Caco-2 (cell line): ENCODE results near the gene TXNDC17. TPM values are rescaled to one million over a fixed set of nuclear protein-coding genes. Genes with fewer than 3 reads are reported as not detected.

Experiments
- BruUV-seq: library from RNA; stranded (reverse); fragments of 400-500 nt; replicated peaks from 2 replicates; lab custom pipeline; 2021; lab: Mats Ljungman, UMichigan
- CTCF ChIA-PET: fragments of 300-600 bp; sonication (Branson Sonifier 250); formaldehyde crosslinking; loops from one replicate; lab custom pipeline; 2022; ENCODE audit warnings: antibody characterized with exemption; lab: Charles Lee
- POLR2A ChIA-PET: fragments of 300-600 bp; sonication (Branson Sonifier 250); formaldehyde crosslinking; loops from one replicate; lab custom pipeline; 2022; ENCODE audit warnings: antibody characterized with exemption; lab: Charles Lee
- DNase-seq, 2 experiments: peaks; one replicate each; pipeline versions ENCODE4 v3.0.0 to v3.0.0-alpha.2; 2020 to 2022
- H3K27me3 ChIP-seq: replicated peaks from 2 replicates; pipeline ENCODE4 v1.6.0; 2011; ENCODE audit warnings: low read length; ENCODE audit not compliant: control insufficient read depth, insufficient read depth
- H3K36me3 ChIP-seq: 2 replicates; pipeline ENCODE4 v1.5.1; 2011; ENCODE audit warnings: low read length; ENCODE audit not compliant: control insufficient read depth, insufficient read depth
- H3K4me1 ChIP-seq: fragments of 250-450 bp; sonication (Bioruptor Pico); 2 replicates; pipeline ENCODE4 v1.5.1; 2020; ENCODE audit warnings: mild to moderate bottlenecking
- H3K4me3 ChIP-seq: 2 replicates; pipeline ENCODE4 v1.5.1; 2011; ENCODE audit warnings: low read depth, mild to moderate bottlenecking, control low read depth, low read length
- H3K9me3 ChIP-seq: fragments of 250-450 bp; sonication (Bioruptor Pico); 2 replicates; pipeline ENCODE4 v1.5.1; 2020; ENCODE audit warnings: mild to moderate bottlenecking, moderate library complexity
- H3K27ac Mint-ChIP-seq: one replicate; pipeline ENCODE4 v1.8.0; 2022; ENCODE audit warnings: mixed read lengths; ENCODE audit not compliant: unreplicated experiment
- H3K27me3 Mint-ChIP-seq: one replicate; pipeline ENCODE4 v1.8.0; 2022; ENCODE audit warnings: mixed read lengths; ENCODE audit not compliant: insufficient read depth, unreplicated experiment
- H3K36me3 Mint-ChIP-seq: one replicate; pipeline ENCODE4 v1.8.0; 2022; ENCODE audit warnings: mild to moderate bottlenecking, mixed read lengths; ENCODE audit not compliant: insufficient read depth, unreplicated experiment
- H3K4me1 Mint-ChIP-seq: one replicate; pipeline ENCODE4 v1.8.0; 2022; ENCODE audit warnings: low read depth, mixed read lengths; ENCODE audit not compliant: unreplicated experiment
- H3K4me3 Mint-ChIP-seq: one replicate; pipeline ENCODE4 v1.8.0; 2022; ENCODE audit warnings: mild to moderate bottlenecking, moderate library complexity, mixed read lengths; ENCODE audit not compliant: unreplicated experiment
- H3K9me3 Mint-ChIP-seq: one replicate; pipeline ENCODE4 v1.8.0; 2022; ENCODE audit warnings: mixed read lengths; ENCODE audit not compliant: unreplicated experiment
- intact Hi-C: fragments of 100-400 bp; cut with micrococcal nuclease; formaldehyde crosslinking; loops from one replicate; pipeline ENCODE4 v1.10.0; 2022; ENCODE audit not compliant: unreplicated experiment
- total RNA-seq: library from RNA; stranded (reverse); gene quantifications from 2 replicates; pipeline ENCODE4 v1.2.3, GENCODE V29; 2022
- TF ChIP-seq, protein P1 (sequence below), 2 experiments: fragments of 200-600 bp in 1 of 2; IDR thresholded peaks; 1 replicate in 1 of 2; 2 replicates in 1 of 2; pipeline versions ENCODE4 v1.5.1 to v1.8.0; 2011 to 2022; ENCODE audit warnings: antibody characterized with exemption in 1 of 2, control low read depth in 1 of 2, inconsistent platforms in 1 of 2, low read depth in 1 of 2, low read length in 1 of 2, mild to moderate bottlenecking in 1 of 2, moderate library complexity in 1 of 2; ENCODE audit not compliant: insufficient read depth in 1 of 2, severe bottlenecking in 1 of 2, unreplicated experiment in 1 of 2

The TXNDC17 gene
- total RNA-seq, 1 experiment from 2014 or later: 59.1 TPM

- TF ChIP-seq, protein P1, sequence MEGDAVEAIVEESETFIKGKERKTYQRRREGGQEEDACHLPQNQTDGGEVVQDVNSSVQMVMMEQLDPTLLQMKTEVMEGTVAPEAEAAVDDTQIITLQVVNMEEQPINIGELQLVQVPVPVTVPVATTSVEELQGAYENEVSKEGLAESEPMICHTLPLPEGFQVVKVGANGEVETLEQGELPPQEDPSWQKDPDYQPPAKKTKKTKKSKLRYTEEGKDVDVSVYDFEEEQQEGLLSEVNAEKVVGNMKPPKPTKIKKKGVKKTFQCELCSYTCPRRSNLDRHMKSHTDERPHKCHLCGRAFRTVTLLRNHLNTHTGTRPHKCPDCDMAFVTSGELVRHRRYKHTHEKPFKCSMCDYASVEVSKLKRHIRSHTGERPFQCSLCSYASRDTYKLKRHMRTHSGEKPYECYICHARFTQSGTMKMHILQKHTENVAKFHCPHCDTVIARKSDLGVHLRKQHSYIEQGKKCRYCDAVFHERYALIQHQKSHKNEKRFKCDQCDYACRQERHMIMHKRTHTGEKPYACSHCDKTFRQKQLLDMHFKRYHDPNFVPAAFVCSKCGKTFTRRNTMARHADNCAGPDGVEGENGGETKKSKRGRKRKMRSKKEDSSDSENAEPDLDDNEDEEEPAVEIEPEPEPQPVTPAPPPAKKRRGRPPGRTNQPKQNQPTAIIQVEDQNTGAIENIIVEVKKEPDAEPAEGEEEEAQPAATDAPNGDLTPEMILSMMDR (IDR thresholded peaks at IDR 0.05; ENCODE audit: insufficient read depth in 1 of 2, low read depth in 1 of 2, low read length in 1 of 2, severe bottlenecking in 1 of 2, unreplicated experiment in 1 of 2): no peak
- Histone ChIP-seq H3K4me1 (no peaks in the 10 kb centered on the region), H3K9me3 (no peaks in the 10 kb centered on the region), H3K36me3 (no peaks in the 10 kb centered on the region), H3K4me3 (no peak overlapping the region), H3K27me3 (no peaks in the 10 kb centered on the region)
- no TSS peak for BruUV-seq
- CTCF ChIA-PET: no interaction called here
- H3K4me3 Mint-ChIP-seq: no peak overlapping the region
- no peaks in the 10 kb centered on the region for H3K9me3 Mint-ChIP-seq
- POLR2A ChIA-PET: no interaction called here
- H3K27ac Mint-ChIP-seq: no peak overlapping the region
- intact Hi-C loops: no loop called here
- H3K27me3 Mint-ChIP-seq: no peaks in the 10 kb centered on the region
- no peaks in the 10 kb centered on the region for H3K4me1 Mint-ChIP-seq
- no peaks in the 10 kb centered on the region for H3K36me3 Mint-ChIP-seq
- no peak for DNase-seq
Observed at GRCh38 chr17:6670571-6670970, 29.7 kb downstream of the TXNDC17 start.

DNA sequence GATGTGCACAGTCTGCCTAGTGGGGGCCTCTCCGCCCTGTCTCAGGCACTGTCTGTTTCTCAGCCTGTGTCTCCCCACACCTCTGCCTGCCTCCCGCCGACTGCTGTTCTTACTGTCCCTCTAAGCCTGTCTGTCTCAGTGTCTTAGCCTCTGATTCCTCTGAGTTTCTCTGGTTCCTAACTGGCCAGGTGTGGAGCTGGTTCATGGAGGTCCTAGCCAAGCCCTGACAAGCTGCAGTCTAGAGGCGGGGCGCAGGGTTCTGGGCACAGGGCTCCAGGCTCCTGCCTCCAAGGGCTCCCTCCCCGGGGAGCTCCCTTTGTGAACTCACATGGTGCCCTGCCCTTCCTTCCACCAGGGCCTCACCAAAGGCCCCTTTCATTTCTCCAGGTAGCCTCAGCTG lies 30.1 kb downstream of the TXNDC17 start:
- Mint-ChIP-seq H3K4me3 (no peak overlapping the region), H3K27ac (no peak overlapping the region), H3K9me3 (no peaks in the 10 kb centered on the region), H3K36me3 (no peaks in the 10 kb centered on the region), H3K27me3 (no peaks in the 10 kb centered on the region), H3K4me1 (no peaks in the 10 kb centered on the region)
- intact Hi-C loops: no loop called here
- Histone ChIP-seq H3K9me3 (no peaks in the 10 kb centered on the region), H3K4me3 (no peak overlapping the region), H3K36me3 (no peaks in the 10 kb centered on the region), H3K4me1 (no peaks in the 10 kb centered on the region), H3K27me3 (no peaks in the 10 kb centered on the region)
- CTCF ChIA-PET: no interaction called here
- TF ChIP-seq, protein P1 (IDR thresholded peaks at IDR 0.05; ENCODE audit: insufficient read depth in 1 of 2, low read depth in 1 of 2, low read length in 1 of 2, severe bottlenecking in 1 of 2, unreplicated experiment in 1 of 2): no peak
- POLR2A ChIA-PET: no interaction called here
- DNase-seq: no peak
- BruUV-seq: no TSS peak

DNA sequence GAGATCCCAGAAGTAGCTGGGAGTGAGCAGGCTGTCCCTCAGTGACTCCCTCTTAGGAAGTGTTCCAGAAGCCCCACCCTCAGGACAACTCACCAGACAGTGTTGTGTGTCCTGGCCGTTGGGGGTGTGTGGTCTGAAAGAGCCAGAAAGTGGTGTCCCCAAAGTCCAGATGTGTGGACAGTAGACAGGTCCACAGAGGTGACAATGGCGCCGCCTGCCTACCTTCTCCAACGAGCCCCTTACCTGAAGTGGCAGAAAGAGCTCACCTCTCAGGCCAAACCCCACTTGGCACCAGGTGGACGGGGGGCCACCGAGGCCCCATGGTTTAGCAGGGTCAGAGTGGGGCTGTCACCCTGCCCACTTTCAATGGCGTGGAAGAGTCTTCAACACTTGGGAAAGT lies 30.6 kb downstream of the TXNDC17 start:
- H3K27ac Mint-ChIP-seq: no peak overlapping the region
- no peak for DNase-seq
- H3K27me3 Mint-ChIP-seq: no peaks in the 10 kb centered on the region
- H3K4me3 Mint-ChIP-seq: no peak overlapping the region
- Histone ChIP-seq H3K36me3 (no peaks in the 10 kb centered on the region), H3K9me3 (no peaks in the 10 kb centered on the region), H3K4me1 (no peaks in the 10 kb centered on the region), H3K27me3 (no peaks in the 10 kb centered on the region), H3K4me3 (no peak overlapping the region)
- BruUV-seq: no TSS peak
- intact Hi-C loops: no loop called here
- H3K4me1 Mint-ChIP-seq: no peaks in the 10 kb centered on the region
- H3K9me3 Mint-ChIP-seq: no peaks in the 10 kb centered on the region
- CTCF ChIA-PET: no interaction called here
- H3K36me3 Mint-ChIP-seq: no peaks in the 10 kb centered on the region
- POLR2A ChIA-PET: no interaction called here
- TF ChIP-seq, protein P1 (IDR thresholded peaks at IDR 0.05; ENCODE audit: insufficient read depth in 1 of 2, low read depth in 1 of 2, low read length in 1 of 2, severe bottlenecking in 1 of 2, unreplicated experiment in 1 of 2): no peak
